IMR-90 (cell line): ENCODE measurements around the gene PARP1. TPM values are rescaled to one million over a fixed set of nuclear protein-coding genes. Genes with fewer than 3 reads are reported as not detected.

Source experiments
- ATAC-seq: fragments of 200-7000 bp; cut with Tn5 transposase; 2 replicates; pipeline ENCODE4 v1.9.1; 2020; ENCODE audit warnings: low read depth, mild to moderate bottlenecking, moderate library complexity
- BruUV-seq: library from RNA; stranded (reverse); fragments of 400-500 nt; replicated peaks from 2 replicates; lab custom pipeline; 2021; lab: Mats Ljungman, UMichigan
- CTCF ChIA-PET: fragments of 300-600 bp; formaldehyde crosslinking; extraction: SDS; loops from one replicate; lab custom pipeline; 2021; ENCODE audit warnings: antibody characterized with exemption; lab: Yijun Ruan, JAX
- POLR2A ChIA-PET: fragments of 300-600 bp; sonication (Branson Sonifier 250); formaldehyde crosslinking; loops from one replicate; lab custom pipeline; 2022; ENCODE audit warnings: antibody characterized with exemption; ENCODE audit not compliant: unreplicated experiment; lab: Charles Lee
- DNase-seq: peaks from one replicate; pipeline ENCODE4 v3.0.0; 2013
- H2AFZ ChIP-seq: replicated peaks from 2 replicates; pipeline ENCODE3; 2013; ENCODE audit warnings: low read length, mild to moderate bottlenecking; ENCODE audit not compliant: poor library complexity
- H2AK5ac ChIP-seq: 2 replicates; pipeline ENCODE4 v1.6.1; 2013; ENCODE audit warnings: low read depth, low read length, inconsistent platforms
- H2AK9ac ChIP-seq: replicated peaks from 2 replicates; pipeline ENCODE3; 2013; ENCODE audit warnings: mild to moderate bottlenecking, low read depth, low read length, moderate library complexity; ENCODE audit not compliant: poor library complexity
- H2BK120ac ChIP-seq: 2 replicates; pipeline ENCODE4 v1.6.1; 2013; ENCODE audit warnings: low read depth, low read length, inconsistent platforms
- H2BK15ac ChIP-seq: 3 replicates; pipeline ENCODE4 v1.6.1; 2013; ENCODE audit warnings: low read depth, low read length, inconsistent platforms
- H2BK20ac ChIP-seq: 2 replicates; pipeline ENCODE4 v1.6.1; 2013; ENCODE audit warnings: low read depth, mild to moderate bottlenecking, inconsistent platforms, low read length, moderate library complexity
- H2BK5ac ChIP-seq: 2 replicates; pipeline ENCODE4 v1.6.1; 2013; ENCODE audit warnings: mild to moderate bottlenecking, low read depth, low read length, inconsistent platforms; ENCODE audit not compliant: poor library complexity, severe bottlenecking
- H3K14ac ChIP-seq: replicated peaks from 2 replicates; pipeline ENCODE4 v1.6.1; 2013; ENCODE audit warnings: low read depth, low read length, inconsistent platforms
- H3K18ac ChIP-seq: 2 replicates; pipeline ENCODE4 v1.6.1; 2013; ENCODE audit warnings: low read depth, low read length, control low read depth
- H3K23ac ChIP-seq: 2 replicates; pipeline ENCODE4 v1.6.1; 2013; ENCODE audit warnings: low read depth, low read length, inconsistent platforms
- H3K27ac ChIP-seq: 2 replicates; pipeline ENCODE4 v1.5.1; 2013; ENCODE audit warnings: mild to moderate bottlenecking, control low read depth, low read length; ENCODE audit not compliant: insufficient read depth
- H3K27me3 ChIP-seq: 2 replicates; pipeline ENCODE4 v1.6.1; 2013; ENCODE audit warnings: low read length; ENCODE audit not compliant: control insufficient read depth, insufficient read depth
- H3K36me3 ChIP-seq: 2 replicates; pipeline ENCODE4 v1.6.1; 2013; ENCODE audit warnings: low read length, mixed read lengths; ENCODE audit not compliant: control insufficient read depth, insufficient read depth
- H3K4ac ChIP-seq: 2 replicates; pipeline ENCODE4 v1.6.1; 2013; ENCODE audit warnings: low read depth, low read length, inconsistent platforms
- H3K4me1 ChIP-seq: 2 replicates; pipeline ENCODE4 v1.6.1; 2013; ENCODE audit warnings: low read length, mixed read lengths; ENCODE audit not compliant: control insufficient read depth, insufficient read depth
- H3K4me2 ChIP-seq: 2 replicates; pipeline ENCODE4 v1.6.1; 2013; ENCODE audit warnings: low read depth, mild to moderate bottlenecking, control low read depth, low read length, moderate library complexity
- H3K4me3 ChIP-seq: 2 replicates; pipeline ENCODE4 v1.5.1; 2013; ENCODE audit warnings: low read depth, mild to moderate bottlenecking, control low read depth, low read length, moderate library complexity; ENCODE audit not compliant: insufficient read depth
- H3K56ac ChIP-seq: 2 replicates; pipeline ENCODE4 v1.6.1; 2013; ENCODE audit warnings: low read length, inconsistent platforms; ENCODE audit not compliant: insufficient read depth; ENCODE audit errors: extremely low read depth
- H3K79me1 ChIP-seq, 2 experiments: 2 replicates each; pipeline ENCODE4 v1.6.1; 2013; ENCODE audit warnings: low read length in 2 of 2, inconsistent platforms in 1 of 2, low read depth in 1 of 2
- H3K9ac ChIP-seq: 2 replicates; pipeline ENCODE4 v1.6.1; 2013; ENCODE audit warnings: low read depth, low read length, control low read depth
- H3K9me1 ChIP-seq: 2 replicates; pipeline ENCODE4 v1.6.1; 2013; ENCODE audit warnings: low read length, inconsistent platforms; ENCODE audit not compliant: insufficient read depth
- H3K9me3 ChIP-seq: 2 replicates; pipeline ENCODE4 v1.6.1; 2013; ENCODE audit warnings: low read length; ENCODE audit not compliant: control insufficient read depth, insufficient read depth
- H4K20me1 ChIP-seq: 2 replicates; pipeline ENCODE4 v1.6.1; 2013; ENCODE audit warnings: low read length, inconsistent platforms; ENCODE audit not compliant: insufficient read depth
- H4K5ac ChIP-seq: 2 replicates; pipeline ENCODE4 v1.6.1; 2013; ENCODE audit warnings: mild to moderate bottlenecking, low read depth, low read length, control low read depth
- H4K8ac ChIP-seq, 2 experiments: 2 replicates each; pipeline ENCODE4 v1.6.1; 2013; ENCODE audit warnings: low read depth in 2 of 2, low read length in 2 of 2, control low read depth in 1 of 2, inconsistent platforms in 1 of 2
- H4K91ac ChIP-seq: 2 replicates; pipeline ENCODE4 v1.6.1; 2013; ENCODE audit warnings: low read depth, low read length, inconsistent platforms; ENCODE audit not compliant: insufficient read depth
- BHLHE40 ChIP-seq: fragments of 150-350 bp; IDR thresholded peaks from 2 replicates; pipeline ENCODE4 v1.6.1; 2016; ENCODE audit warnings: mild to moderate bottlenecking, low read depth, low read length
- CHD1 ChIP-seq: IDR thresholded peaks from 2 replicates; pipeline ENCODE4 v1.6.1; 2012; ENCODE audit warnings: low read depth, low read length, improper control_type of control experiment
- ELK1 ChIP-seq: fragments of 150-350 bp; IDR thresholded peaks from 2 replicates; pipeline ENCODE4 v1.6.1; 2016; ENCODE audit warnings: low read depth, mild to moderate bottlenecking, low read length, moderate library complexity, borderline replicate concordance
- MAZ ChIP-seq: IDR thresholded peaks from 2 replicates; pipeline ENCODE4 v1.6.1; 2012; ENCODE audit warnings: low read depth, mild to moderate bottlenecking, low read length, improper control_type of control experiment, moderate library complexity, borderline replicate concordance
- MXI1 ChIP-seq: IDR thresholded peaks from 2 replicates; pipeline ENCODE4 v1.6.1; 2012; ENCODE audit warnings: low read depth, mild to moderate bottlenecking, low read length, moderate library complexity, borderline replicate concordance
- RAD21 ChIP-seq: IDR thresholded peaks from 2 replicates; pipeline ENCODE4 v1.6.1; 2012; ENCODE audit warnings: low read length, improper control_type of control experiment
- WGBS, 2 experiments: methylation state at CpG; one replicate each; pipeline versions ENCODE4 v1.1.5 to v1.1.7; 2013; ENCODE audit warnings: missing lambda C conversion rate in 2 of 2; ENCODE audit not compliant: insufficient read length in 1 of 2; ENCODE audit errors: extremely low coverage in 2 of 2; 5-methylcytosine and 5-hydroxymethylcytosine counted together
- dilution Hi-C: fragments of 300-500 bp; cut with HindIII; formaldehyde crosslinking; loops from one replicate; pipeline ENCODE4 v1.14.3; 2018; ENCODE audit warnings: low sequenced_read_pairs; ENCODE audit not compliant: unreplicated experiment
- in situ Hi-C: fragments of 300-500 bp; cut with MboI; formaldehyde crosslinking; loops from 3 replicates; pipeline ENCODE4 v1.14.3; 2019; ENCODE audit warnings: low sequenced_read_pairs, inconsistent platforms, mixed read lengths
- intact Hi-C: fragments of 100-400 bp; cut with micrococcal nuclease; formaldehyde crosslinking; loops from 2 replicates; pipeline ENCODE4 v1.10.0; 2022
- polyA plus RNA-seq, 3 experiments: library from polyadenylated mRNA; depleted of rRNA; stranded (reverse); fragments of >200 nt; gene quantifications; 2 replicates each; pipeline ENCODE4 v1.2.3, GENCODE V29; 2012; ENCODE audit warnings: low replicate concordance in 1 of 3
- total RNA-seq: library from RNA; depleted of rRNA; stranded (reverse); fragments of >200 nt; gene quantifications from 2 replicates; pipeline ENCODE4 v1.2.3, GENCODE V29; 2012

Gene PARP1
- total and polyA plus RNA-seq, 2 of the 4 experiments (the other 2 are of a cell fraction), result 86.5 to 105 TPM

DNA sequence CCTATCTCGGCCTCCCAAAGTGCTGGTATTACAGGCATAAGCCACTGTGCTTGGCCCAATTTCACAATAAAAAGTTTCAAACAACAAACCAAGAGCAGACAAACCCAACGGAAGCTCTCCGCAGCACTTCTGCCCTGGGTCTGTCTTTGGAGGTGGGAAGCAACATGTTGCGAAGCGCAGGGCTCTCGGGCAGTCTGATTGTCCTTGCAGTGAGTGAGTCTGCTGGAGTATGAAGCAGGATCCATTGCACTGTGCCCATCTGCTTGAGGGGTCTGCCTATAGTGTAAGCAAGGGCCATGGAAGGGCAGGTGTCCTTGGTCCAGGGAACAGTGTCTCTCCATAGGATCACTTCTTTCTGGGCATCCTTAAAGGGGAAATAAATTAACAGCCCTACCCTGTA is 14.6 kb upstream of the PARP1 start:
- H2BK5ac ChIP-seq, result no peak overlapping the region
- H3K36me3 ChIP-seq, result no peaks in the 10 kb centered on the region
- H2AK5ac ChIP-seq, result no peak overlapping the region
- no peak overlapping the region for H2BK15ac ChIP-seq
- no peak overlapping the region for H2AFZ ChIP-seq
- no peak overlapping the region for H3K14ac ChIP-seq
- WGBS, 2 experiments, result no CpG with 5 or more reads among the region's 6 CpGs
- no peak overlapping the region for H3K9ac ChIP-seq
- intact Hi-C loops (no loop called here), in situ Hi-C loops (no loop called here), dilution Hi-C loops (no loop called here)
- H3K9me1 ChIP-seq, result no peaks in the 10 kb centered on the region
- H4K8ac ChIP-seq, result no peak overlapping the region
- H4K20me1 ChIP-seq, result no peaks in the 10 kb centered on the region
- DNase-seq (no peak), ATAC-seq (no peak)
- H4K5ac ChIP-seq, result no peak overlapping the region
- no peak overlapping the region for H3K56ac ChIP-seq
- POLR2A ChIA-PET, result no interaction called here
- no peak overlapping the region for H3K4me2 ChIP-seq
- H3K9me3 ChIP-seq, result no peaks in the 10 kb centered on the region
- no peak overlapping the region for H4K91ac ChIP-seq
- no peak overlapping the region for H3K18ac ChIP-seq
- no peak overlapping the region for H2BK20ac ChIP-seq
- BruUV-seq, result no TSS peak
- no peak overlapping the region for H3K4ac ChIP-seq
- H3K27ac ChIP-seq, result no peak overlapping the region
- H3K4me1 ChIP-seq, result no peaks in the 10 kb centered on the region; the same call in 1 of the 2 replicates
- TF ChIP-seq CHD1 (no peak), MXI1 (no peak), RAD21 (no peak), ELK1 (no peak), BHLHE40 (no peak), MAZ (no peak)
- CTCF ChIA-PET, result no interaction called here
- no peak overlapping the region for H3K4me3 ChIP-seq
- H3K27me3 ChIP-seq, result peaks cover 20% of the 10 kb centered on the region
- no peak overlapping the region for H3K23ac ChIP-seq
- H2BK120ac ChIP-seq, result no peak overlapping the region
- H3K79me1 ChIP-seq, result no peaks in the 10 kb centered on the region
- H2AK9ac ChIP-seq, result no peak overlapping the region
